ENCODE data around the gene ASTN2.

DNA sequence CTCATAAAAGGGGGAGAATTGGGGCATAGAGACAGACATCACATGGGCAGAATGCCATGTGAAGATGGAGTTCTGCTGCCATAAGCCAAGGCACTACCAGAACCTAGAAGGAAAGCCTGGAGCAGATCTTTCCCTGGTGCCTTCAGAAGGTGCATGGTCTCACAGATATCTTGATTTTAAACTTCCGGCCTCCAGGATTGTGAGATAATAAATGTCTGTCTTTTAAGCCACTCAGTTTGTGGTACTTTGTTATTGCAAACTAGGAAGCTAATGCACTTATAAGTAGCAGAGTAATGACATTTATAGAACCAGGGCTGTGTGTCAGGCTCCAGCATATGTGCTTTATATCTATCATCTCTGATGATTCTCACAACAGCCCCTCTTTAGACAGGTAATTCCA, 130.4 kb downstream of the ASTN2 start:
- TF ChIP-seq POLR2A (IDR thresholded peaks at IDR 0.05; ENCODE audit: borderline replicate concordance, extremely low read depth, insufficient read depth, insufficient read length) (no peak), CTCF (IDR thresholded peaks at IDR 0.05 in 2 of 3, conservative IDR thresholded peaks at IDR 0.05 in 1 of 3; ENCODE audit: borderline replicate concordance in 1 of 3, insufficient read depth in 1 of 3, low read depth in 2 of 3, low read length in 2 of 3) (no peak), EZH2 (IDR thresholded peaks at IDR 0.05) (no peak), POLR2AphosphoS5 (IDR thresholded peaks at IDR 0.05; ENCODE audit: low read depth, low read length) (no peak)
- TF ChIP-seq, protein P1, sequence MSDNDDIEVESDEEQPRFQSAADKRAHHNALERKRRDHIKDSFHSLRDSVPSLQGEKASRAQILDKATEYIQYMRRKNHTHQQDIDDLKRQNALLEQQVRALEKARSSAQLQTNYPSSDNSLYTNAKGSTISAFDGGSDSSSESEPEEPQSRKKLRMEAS (IDR thresholded peaks at IDR 0.05): no peak
